Testis (tissue), 3 donors: Measurements from ENCODE around the gene ARID1B. TPM values are rescaled to one million over a fixed set of nuclear protein-coding genes. Genes with fewer than 3 reads are reported as not detected.

ENCODE experiments used
- DNase-seq: peaks from one replicate; pipeline ENCODE4 v3.0.0-alpha.2; 2019
- H3K27ac ChIP-seq, 2 donors: fragments of 200-600 bp; sonication (generic); one replicate each; pipeline ENCODE4 v1.5.1; 2019
- H3K27me3 ChIP-seq: fragments of 200-600 bp; sonication (generic); one replicate; pipeline ENCODE4 v1.5.1; 2019
- H3K36me3 ChIP-seq: fragments of 200-600 bp; sonication (generic); one replicate; pipeline ENCODE4 v1.5.1; 2017; ENCODE audit warnings: low read depth; ENCODE audit errors: missing control alignments
- H3K4me1 ChIP-seq: fragments of 200-600 bp; sonication (generic); one replicate; pipeline ENCODE4 v1.5.1; 2019
- H3K4me3 ChIP-seq, 2 donors: fragments of 200-600 bp; sonication (generic); one replicate each; pipeline ENCODE4 v1.5.1; 2017 to 2019
- H3K9me3 ChIP-seq: fragments of 200-600 bp; sonication (generic); one replicate; pipeline ENCODE4 v1.5.1; 2017
- CTCF ChIP-seq, 3 experiments: fragments of 450-650 bp in 2 of 3; fragments of 200-600 bp in 1 of 3; sonication (generic) in 1 of 3; IDR thresholded peaks; one replicate each; pipeline ENCODE4 v1.5.1; 2016 to 2019; ENCODE audit warnings: antibody characterized with exemption in 3 of 3, mild to moderate bottlenecking in 2 of 3, moderate library complexity in 1 of 3
- POLR2A ChIP-seq: fragments of 450-650 bp; IDR thresholded peaks from one replicate; pipeline ENCODE4 v1.6.1; 2017; ENCODE audit warnings: antibody characterized with exemption, mild to moderate bottlenecking, moderate library complexity
- WGBS, 2 donors: methylation state at CpG; one replicate each; pipeline ENCODE4 v1.1.5; 2018; 5-methylcytosine and 5-hydroxymethylcytosine counted together
- intact Hi-C: fragments of 100-400 bp; cut with DNase I; formaldehyde crosslinking; loops from one replicate; pipeline ENCODE4 v1.15.1; 2023; ENCODE audit warnings: low total_unique reads
- polyA plus RNA-seq: library from polyadenylated mRNA; stranded (reverse); fragments of 350-450 nt; fragmentation: Illumina TruSeq; extraction: RNeasy Lipid Tissue Mini Kit (QIAGEN cat#74804); gene quantifications from one replicate; pipeline ENCODE4 v1.2.3, GENCODE V29; 2014; ENCODE audit warnings: low read depth, low replicate concordance; ENCODE audit not compliant: insufficient read depth
- total RNA-seq, 2 donors: library from RNA; depleted of rRNA; stranded (reverse); fragments of >200 nt; gene quantifications; one replicate each; pipeline ENCODE4 v1.2.3, GENCODE V29; 2016

The ARID1B gene
- total and polyA plus RNA-seq, 3 donors from 2014 or later, result 26.2 to 126 (median 103) TPM

DNA sequence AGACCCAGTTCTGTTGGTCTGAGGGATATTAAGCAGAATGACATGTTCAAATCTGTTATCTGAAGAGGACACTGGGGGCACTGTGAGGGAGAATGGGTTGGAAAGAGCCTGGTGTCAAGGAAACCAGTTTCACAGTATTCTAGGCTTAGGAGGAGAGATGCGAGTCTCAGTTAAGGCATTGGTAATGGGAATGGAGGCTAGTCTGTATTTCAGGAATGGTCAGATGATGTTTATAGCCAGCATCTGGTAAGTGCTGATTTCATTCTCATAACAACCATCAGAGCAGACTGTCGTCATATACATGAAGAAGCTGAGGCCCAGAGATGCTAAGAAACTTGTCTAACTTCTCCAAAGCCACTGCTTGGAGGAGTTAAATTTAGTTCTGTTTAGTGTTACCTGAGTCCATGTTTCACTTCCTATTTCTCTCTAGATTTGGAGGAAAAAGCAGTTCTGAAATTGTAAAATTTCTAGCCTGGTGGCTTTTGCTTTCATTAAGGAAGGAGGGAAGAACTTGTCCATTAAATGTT is 242.0 kb downstream of the ARID1B start:
- Histone ChIP-seq H3K9me3 (no peaks in the 10 kb centered on the region), H3K27ac (no peak overlapping the region), H3K27me3 (no peaks in the 10 kb centered on the region), H3K36me3 (no peaks in the 10 kb centered on the region), H3K4me3 (no peak overlapping the region), H3K4me1 (peaks cover 11% of the 10 kb centered on the region)
- DNase-seq, result no peak
- TF ChIP-seq POLR2A, result no peak
- no peak for TF ChIP-seq CTCF (IDR thresholded peaks at IDR 0.05)
- 69 to 79% methylated on average over 2 of the region's 2 CpGs for WGBS, 2 donors
- intact Hi-C loops, result no loop called here

DNA sequence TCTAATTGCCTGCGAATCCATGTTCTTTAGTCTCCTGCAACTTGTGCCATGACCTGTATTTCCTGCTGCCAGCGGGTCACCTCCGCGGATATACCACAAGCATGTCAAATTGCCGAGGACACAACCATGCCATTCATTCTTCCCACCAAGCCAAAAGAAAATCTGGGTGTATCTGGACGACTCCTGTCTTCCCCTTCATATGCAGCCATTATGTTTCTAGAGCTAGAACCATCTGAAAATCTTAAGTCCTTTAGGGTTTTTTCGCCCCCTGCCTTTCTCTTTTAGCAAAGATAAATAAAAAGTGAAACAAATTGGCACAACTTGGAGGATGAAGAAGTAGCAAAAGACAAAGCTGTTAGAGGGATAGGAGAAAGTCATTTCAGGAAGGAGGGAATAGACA is 242.6 kb downstream of the ARID1B start:
- Histone ChIP-seq H3K4me1 (peaks cover 11% of the 10 kb centered on the region), H3K36me3 (no peaks in the 10 kb centered on the region), H3K27ac (no peak overlapping the region), H3K4me3 (no peak overlapping the region), H3K27me3 (no peaks in the 10 kb centered on the region), H3K9me3 (no peaks in the 10 kb centered on the region)
- WGBS, 2 donors, result 45 to 58% methylated on average over 7 of the region's 7 CpGs
- TF ChIP-seq POLR2A (no peak), CTCF (IDR thresholded peaks at IDR 0.05) (no peak)
- no peak for DNase-seq
- intact Hi-C loops, result loop anchor here (10.0 kb wide), 1 partner anchor 245 kb away; the partner anchor contains the start of gene ARID1B

GRCh38 chr6:157020398-157020797 is 243.2 kb downstream of the ARID1B start:
- Histone ChIP-seq H3K36me3 (no peaks in the 10 kb centered on the region), H3K27me3 (no peaks in the 10 kb centered on the region), H3K27ac (peak overlapping the region; percentile 98 to 99), H3K4me3 (peak overlapping the region; percentile 77 to 87), H3K9me3 (no peaks in the 10 kb centered on the region), H3K4me1 (peaks cover 11% of the 10 kb centered on the region)
- intact Hi-C loops, result loop anchor here (10.0 kb wide), 1 partner anchor 246 kb away; the partner anchor contains the start of gene ARID1B
- TF ChIP-seq POLR2A (no peak), CTCF (IDR thresholded peaks at IDR 0.05) (no peak)
- no peak for DNase-seq
- WGBS, 2 donors, result 30 to 33% methylated on average over 4 of the region's 4 CpGs

- Histone ChIP-seq H3K27ac (peak overlapping the region; percentile 98 to 99), H3K27me3 (no peaks in the 10 kb centered on the region), H3K9me3 (no peaks in the 10 kb centered on the region), H3K36me3 (no peaks in the 10 kb centered on the region), H3K4me1 (peaks cover 11% of the 10 kb centered on the region), H3K4me3 (peak overlapping the region; percentile 77 to 87)
- peak; percentile 71 for DNase-seq
- TF ChIP-seq CTCF (IDR thresholded peaks at IDR 0.05) (no peak), POLR2A (no peak)
- 1% methylated on average over 22 to 40 of the region's 40 CpGs for WGBS, 2 donors
- intact Hi-C loops, result loop anchor here (10.0 kb wide), 1 partner anchor 246 kb away; the partner anchor contains the start of gene ARID1B
Observed at GRCh38 chr6:157020881-157021343, 243.7 kb downstream of the ARID1B start.
